B cell (primary cell): ENCODE measurements around the gene ADGRD2. TPM values are rescaled to one million over a fixed set of nuclear protein-coding genes. Genes with fewer than 3 reads are reported as not detected.

Source experiments
- ATAC-seq: fragments of 200-7000 bp; cut with Tn5 transposase; one replicate; pipeline ENCODE4 v1.10.0; 2021; ENCODE audit warnings: low read depth, mild to moderate bottlenecking, moderate number of reproducible peaks, moderate library complexity
- CTCF ChIA-PET: fragments of 350-600 bp; sonication (Branson Sonifier 250); formaldehyde crosslinking; loops from one replicate; lab custom pipeline; 2021; ENCODE audit warnings: antibody characterized with exemption, inconsistent platforms; lab: Charles Lee
- POLR2A ChIA-PET: fragments of 350-600 bp; sonication (Branson Sonifier 250); formaldehyde crosslinking; loops from one replicate; lab custom pipeline; 2021; ENCODE audit warnings: antibody characterized with exemption; lab: Charles Lee
- DNase-seq: peaks from one replicate; pipeline ENCODE4 v3.0.0; 2013
- H2AFZ ChIP-seq: 2 replicates; pipeline ENCODE4 v1.6.1; 2012; ENCODE audit warnings: mild to moderate bottlenecking, low read depth, low read length; ENCODE audit not compliant: insufficient read depth, poor library complexity, severe bottlenecking
- H3K27ac ChIP-seq, 2 donors: 1 replicate in 1 of 2; 2 replicates in 1 of 2; pipeline ENCODE4 v1.5.1; 2012 to 2013; ENCODE audit warnings: low read length in 2 of 2, mild to moderate bottlenecking in 2 of 2, moderate library complexity in 1 of 2
- H3K27me3 ChIP-seq, 4 experiments: fragments of 200-600 bp in 1 of 4; sonication (generic) in 1 of 4; replicated peaks in 1 of 4; 1 replicate in 2 of 4; 2 replicates in 2 of 4; pipeline versions ENCODE4 v1.6.1 to v1.7.0; 2013 to 2016; ENCODE audit warnings: low read length in 3 of 4, mild to moderate bottlenecking in 2 of 4, mixed read lengths in 1 of 4, moderate library complexity in 1 of 4; ENCODE audit not compliant: insufficient read depth in 4 of 4, control insufficient read depth in 3 of 4; ENCODE audit errors: control extremely low read depth in 1 of 4
- H3K36me3 ChIP-seq, 2 experiments: replicated peaks in 1 of 2; 1 replicate in 1 of 2; 2 replicates in 1 of 2; pipeline versions ENCODE4 v1.6.1 to v1.7.1; 2013; ENCODE audit warnings: low read length in 1 of 2; ENCODE audit not compliant: insufficient read depth in 2 of 2, control insufficient read depth in 1 of 2; ENCODE audit errors: control extremely low read depth in 1 of 2, extremely low read depth in 1 of 2
- H3K4me1 ChIP-seq, 2 donors: fragments of 200-600 bp in 1 of 2; sonication (generic) in 1 of 2; 1 replicate in 1 of 2; 2 replicates in 1 of 2; pipeline versions ENCODE4 v1.5.1 to v1.6.1; 2013 to 2017; ENCODE audit warnings: low read length in 2 of 2; ENCODE audit not compliant: control insufficient read depth in 2 of 2, insufficient read depth in 2 of 2
- H3K4me2 ChIP-seq: replicated peaks from 2 replicates; pipeline ENCODE3; 2012; ENCODE audit warnings: mild to moderate bottlenecking, low read depth, low read length; ENCODE audit not compliant: poor library complexity, severe bottlenecking
- H3K4me3 ChIP-seq, 5 experiments: fragments of 200-600 bp in 1 of 5; sonication (generic) in 1 of 5; 1 replicate in 3 of 5; 2 replicates in 2 of 5; pipeline versions ENCODE4 v1.5.1 to v1.7.0; 2011 to 2016; ENCODE audit warnings: low read length in 4 of 5, mild to moderate bottlenecking in 4 of 5, low read depth in 2 of 5, control low read depth in 1 of 5, moderate library complexity in 1 of 5; ENCODE audit not compliant: insufficient read depth in 1 of 5; ENCODE audit errors: control extremely low read depth in 1 of 5, extremely low read depth in 1 of 5
- H3K79me2 ChIP-seq: fragments of 200-600 bp; sonication (generic); one replicate; pipeline ENCODE4 v1.6.0; 2016; ENCODE audit warnings: low read length; ENCODE audit not compliant: control insufficient read depth, insufficient read depth
- H3K9ac ChIP-seq: fragments of 200-600 bp; sonication (generic); 2 replicates; pipeline ENCODE4 v1.6.1; 2017; ENCODE audit warnings: mild to moderate bottlenecking, low read length, moderate library complexity
- H3K9me3 ChIP-seq, 3 donors: one replicate each; pipeline versions ENCODE4 v1.6.1 to v1.7.1; 2013; ENCODE audit warnings: low read length in 2 of 3; ENCODE audit not compliant: control insufficient read depth in 2 of 3, insufficient read depth in 1 of 3; ENCODE audit errors: control extremely low read depth in 1 of 3
- H4K20me1 ChIP-seq: 2 replicates; pipeline ENCODE4 v1.6.0; 2012; ENCODE audit warnings: mild to moderate bottlenecking, low read length; ENCODE audit not compliant: insufficient read depth, control insufficient read depth, poor library complexity, severe bottlenecking
- H3K27ac Mint-ChIP-seq: one replicate; pipeline ENCODE4 v1.8.0; 2021; ENCODE audit warnings: mixed read lengths
- H3K27me3 Mint-ChIP-seq: one replicate; pipeline ENCODE4 v1.8.0; 2021; ENCODE audit warnings: mixed read lengths
- H3K4me1 Mint-ChIP-seq: one replicate; pipeline ENCODE4 v1.8.0; 2021; ENCODE audit warnings: mixed read lengths
- H3K4me3 Mint-ChIP-seq: one replicate; pipeline ENCODE4 v1.8.0; 2021; ENCODE audit warnings: mixed read lengths
- H3K9me3 Mint-ChIP-seq: one replicate; pipeline ENCODE4 v1.8.0; 2022; ENCODE audit warnings: mixed read lengths; ENCODE audit not compliant: insufficient read depth
- EZH2 ChIP-seq: IDR thresholded peaks from 2 replicates; pipeline ENCODE4 v1.6.1; 2012; ENCODE audit warnings: borderline replicate concordance, low read depth, mild to moderate bottlenecking, moderate library complexity, low read length; ENCODE audit not compliant: insufficient read depth, poor library complexity, severe bottlenecking
- WGBS: methylation state at CpG from one replicate; pipeline ENCODE4 v1.1.5; 2013; ENCODE audit warnings: missing lambda C conversion rate; ENCODE audit not compliant: insufficient coverage; 5-methylcytosine and 5-hydroxymethylcytosine counted together
- intact Hi-C: fragments of 100-400 bp; cut with micrococcal nuclease; formaldehyde crosslinking; loops from one replicate; pipeline ENCODE4 v1.10.0; 2022
- polyA plus RNA-seq: library from polyadenylated mRNA; depleted of rRNA; stranded (reverse); fragments of >200 nt; gene quantifications from 2 replicates; pipeline ENCODE4 v1.2.3, GENCODE V29; 2012
- total RNA-seq, 2 donors: library from RNA; stranded (reverse); fragments of 120-200 nt in 1 of 2; gene quantifications; 1 replicate in 1 of 2; 2 replicates in 1 of 2; pipeline versions ENCODE4 v1.2.3 to v1.2.4, GENCODE V29; 2013 to 2022
- TF ChIP-seq, protein P1 (sequence below): fragments of 200-600 bp; IDR thresholded peaks from one replicate; pipeline ENCODE4 v1.8.0; 2022; ENCODE audit warnings: antibody characterized with exemption, mild to moderate bottlenecking

ADGRD2 gene
- total and polyA plus RNA-seq, 2 donors (not counting 1 experiment from before 2014, with no cell fraction given), result not detected

DNA sequence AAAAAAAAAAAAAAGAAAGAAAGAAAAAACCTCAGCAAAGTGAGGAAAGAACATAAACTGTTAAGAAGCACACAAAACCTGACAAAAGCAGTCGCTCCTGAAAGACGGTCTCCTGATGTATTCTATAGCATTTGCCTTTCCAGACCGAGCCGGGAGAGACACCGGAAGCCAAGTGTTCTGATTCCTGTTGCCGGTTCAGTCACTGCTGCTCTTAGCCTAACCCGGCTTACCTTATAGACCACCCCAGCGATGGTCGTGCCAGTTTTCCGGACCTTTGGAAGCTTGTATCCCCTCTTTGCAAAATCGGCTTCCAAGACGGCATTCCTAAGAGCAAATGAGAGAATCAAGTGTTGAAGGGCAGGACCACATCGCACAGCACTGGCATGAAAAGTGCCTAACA, 35.6 kb upstream of the ADGRD2 start:
- H3K4me2 ChIP-seq, result peak overlapping the region; percentile 90
- peaks cover 2 to 42% of the 10 kb centered on the region in 2 experiments for H3K36me3 ChIP-seq
- no peak for ATAC-seq
- Mint-ChIP-seq H3K4me1 (peaks cover 25% of the 10 kb centered on the region), H3K4me3 (peak overlapping the region; percentile 98), H3K9me3 (no peaks in the 10 kb centered on the region), H3K27ac (peak overlapping the region; percentile 90), H3K27me3 (no peaks in the 10 kb centered on the region)
- CTCF ChIA-PET, result interaction anchor here (1.2 kb wide), 2 partner anchors 122 to 288 kb away, joined by 3 to 6 read pairs; no protein-coding TSS in a partner anchor
- H3K27ac ChIP-seq, result peak overlapping the region; percentile 48 to 82
- 28% methylated on average over 13 of the region's 13 CpGs for WGBS
- peak overlapping the region; percentile 91 for H3K9ac ChIP-seq
- peaks cover 15% of the 10 kb centered on the region for H4K20me1 ChIP-seq
- no peaks in the 10 kb centered on the region for H3K27me3 ChIP-seq
- peaks cover 0 to 12% (median 5%) of the 10 kb centered on the region in 3 donors for H3K9me3 ChIP-seq
- POLR2A ChIA-PET, result interaction anchor here (0.6 kb wide), 2 partner anchors 197 to 268 kb away, joined by 3 read pairs; no protein-coding TSS in a partner anchor
- peaks cover 6 to 21% of the 10 kb centered on the region in 2 donors for H3K4me1 ChIP-seq
- TF ChIP-seq EZH2, result no peak
- TF ChIP-seq, protein P1, sequence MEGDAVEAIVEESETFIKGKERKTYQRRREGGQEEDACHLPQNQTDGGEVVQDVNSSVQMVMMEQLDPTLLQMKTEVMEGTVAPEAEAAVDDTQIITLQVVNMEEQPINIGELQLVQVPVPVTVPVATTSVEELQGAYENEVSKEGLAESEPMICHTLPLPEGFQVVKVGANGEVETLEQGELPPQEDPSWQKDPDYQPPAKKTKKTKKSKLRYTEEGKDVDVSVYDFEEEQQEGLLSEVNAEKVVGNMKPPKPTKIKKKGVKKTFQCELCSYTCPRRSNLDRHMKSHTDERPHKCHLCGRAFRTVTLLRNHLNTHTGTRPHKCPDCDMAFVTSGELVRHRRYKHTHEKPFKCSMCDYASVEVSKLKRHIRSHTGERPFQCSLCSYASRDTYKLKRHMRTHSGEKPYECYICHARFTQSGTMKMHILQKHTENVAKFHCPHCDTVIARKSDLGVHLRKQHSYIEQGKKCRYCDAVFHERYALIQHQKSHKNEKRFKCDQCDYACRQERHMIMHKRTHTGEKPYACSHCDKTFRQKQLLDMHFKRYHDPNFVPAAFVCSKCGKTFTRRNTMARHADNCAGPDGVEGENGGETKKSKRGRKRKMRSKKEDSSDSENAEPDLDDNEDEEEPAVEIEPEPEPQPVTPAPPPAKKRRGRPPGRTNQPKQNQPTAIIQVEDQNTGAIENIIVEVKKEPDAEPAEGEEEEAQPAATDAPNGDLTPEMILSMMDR, result no peak
- intact Hi-C loops, result loop anchor here (1.0 to 10.0 kb wide), 4 partner anchors 360 to 848 kb away; partner anchors contain the start of genes ARPC5L, GAPVD1, NR6A1 and OLFML2A
- peaks cover 48% of the 10 kb centered on the region for H3K79me2 ChIP-seq
- peak overlapping the region; percentile 81 to 89 (median 87) for H3K4me3 ChIP-seq
- H2AFZ ChIP-seq, result peak overlapping the region; percentile 91
- no peak for DNase-seq
